Adrenal gland (tissue), 5 donors: ENCODE data around the gene HEATR5A.

ENCODE experiments used
- CTCF ChIP-seq, 6 experiments: fragments of 450-650 bp in 4 of 6; fragments of 200-600 bp in 2 of 6; sonication (generic) in 1 of 6; IDR thresholded peaks; 1 replicate in 5 of 6; 2 replicates in 1 of 6; pipeline versions ENCODE4 v1.5.1 to v1.8.0; 2016 to 2021; ENCODE audit warnings: antibody characterized with exemption in 6 of 6, mild to moderate bottlenecking in 2 of 6, moderate library complexity in 1 of 6
- POLR2A ChIP-seq, 2 donors: fragments of 450-650 bp; IDR thresholded peaks; one replicate each; pipeline ENCODE4 v1.6.1; 2017; ENCODE audit warnings: antibody characterized with exemption in 2 of 2, mild to moderate bottlenecking in 2 of 2, moderate library complexity in 1 of 2
- donor health status: DM: no; HTN: no; CAD: no.

GRCh38 chr14:31441273-31442111 lies 21.1 kb upstream of the HEATR5A start:
- TF ChIP-seq POLR2A (IDR thresholded peaks at IDR 0.05) (peak in 1 of 2 donors; percentile 31), CTCF (IDR thresholded peaks at IDR 0.05) (no peak)
